Measurements from ENCODE around the gene NMBR. TPM values are rescaled to one million over a fixed set of nuclear protein-coding genes. Genes with fewer than 3 reads are reported as not detected.

Gene NMBR
- total RNA-seq, 1 experiment from 2014 or later, result not detected

- Histone ChIP-seq H3K4me2 (ENCODE audit: insufficient read depth, insufficient read length, low read length) (no peak overlapping the region), H3K27me3 (ENCODE audit: insufficient read depth, low read length) (no peaks in the 10 kb centered on the region), H4K91ac (ENCODE audit: insufficient read length, low read depth, low read length) (no peak overlapping the region), H3K14ac (ENCODE audit: insufficient read depth, low read length) (no peak overlapping the region), H3T11ph (ENCODE audit: low read length) (no peak overlapping the region), H3K23ac (ENCODE audit: insufficient read length, low read depth, low read length) (no peak overlapping the region), H3K56ac (ENCODE audit: insufficient read length, low read depth, low read length) (no peak overlapping the region), H2AFZ (ENCODE audit: low read length) (no peak overlapping the region), H2BK5ac (ENCODE audit: insufficient read length, low read length) (no peak overlapping the region), H2AK5ac (ENCODE audit: insufficient read length, low read length) (no peak overlapping the region), H3K18ac (ENCODE audit: insufficient read length, low read depth, low read length) (no peak overlapping the region), H3K27ac (ENCODE audit: insufficient read length, low read depth, low read length) (no peak overlapping the region), H3K9ac (ENCODE audit: extremely low read depth, insufficient read length, low read length) (no peak overlapping the region), H2BK12ac (ENCODE audit: insufficient read length, low read depth, low read length) (no peak overlapping the region), H3K4me1 (ENCODE audit: insufficient read depth, low read length) (no peaks in the 10 kb centered on the region), H2BK120ac (ENCODE audit: low read depth, low read length, poor library complexity, severe bottlenecking) (no peak overlapping the region), H3K9me3 (ENCODE audit: control insufficient read depth, low read depth, low read length) (no peaks in the 10 kb centered on the region), H4K20me1 (ENCODE audit: control insufficient read depth, insufficient read depth, insufficient read length) (no peaks in the 10 kb centered on the region), H4K8ac (replicated peaks; ENCODE audit: insufficient read length, low read depth, low read length) (no peak overlapping the region), H4K5ac (ENCODE audit: insufficient read length, low read depth, low read length) (no peak overlapping the region), H2BK15ac (ENCODE audit: low read depth, low read length) (no peak overlapping the region), H2BK20ac (ENCODE audit: low read depth, low read length, poor library complexity, severe bottlenecking) (no peak overlapping the region), H3K79me2 (ENCODE audit: insufficient read depth, low read length) (no peaks in the 10 kb centered on the region), H3K23me2 (ENCODE audit: insufficient read length, low read depth, low read length, poor library complexity, severe bottlenecking) (no peaks in the 10 kb centered on the region), H3K4ac (ENCODE audit: low read depth, low read length) (no peak overlapping the region), H3K79me1 (ENCODE audit: insufficient read depth, low read depth, low read length, poor library complexity, severe bottlenecking) (peaks cover 2% of the 10 kb centered on the region)
- Mint-ChIP-seq H3K36me3 (ENCODE audit: insufficient read depth in 1 of 3, low read depth in 3 of 3) (peaks cover 0 to 13% (median 5%) of the 10 kb centered on the region in 3 experiments; a peak in 5 of 7 replicates), H3K27ac (no peak overlapping the region), H3K9me3 (no peaks in the 10 kb centered on the region), H3K4me3 (no peak overlapping the region), H3K4me1 (no peaks in the 10 kb centered on the region), H3K27me3 (ENCODE audit: low read depth) (no peaks in the 10 kb centered on the region)
- no peak for TF ChIP-seq CTCF (conservative IDR thresholded peaks at IDR 0.05)
- no peak for DNase-seq
These were observed 31.2 kb upstream of the NMBR start for GRCh38 chr6:142178129-142178528.

All from H9 (cell line).